ENCODE results near the gene ZNF565. TPM values are rescaled to one million over a fixed set of nuclear protein-coding genes. Genes with fewer than 3 reads are reported as not detected.

Gene ZNF565
- polyA plus RNA-seq, 1 donor (not counting 4 experiments of a cell fraction or from before 2014, with no cell fraction given) = 2.3 TPM

DNA sequence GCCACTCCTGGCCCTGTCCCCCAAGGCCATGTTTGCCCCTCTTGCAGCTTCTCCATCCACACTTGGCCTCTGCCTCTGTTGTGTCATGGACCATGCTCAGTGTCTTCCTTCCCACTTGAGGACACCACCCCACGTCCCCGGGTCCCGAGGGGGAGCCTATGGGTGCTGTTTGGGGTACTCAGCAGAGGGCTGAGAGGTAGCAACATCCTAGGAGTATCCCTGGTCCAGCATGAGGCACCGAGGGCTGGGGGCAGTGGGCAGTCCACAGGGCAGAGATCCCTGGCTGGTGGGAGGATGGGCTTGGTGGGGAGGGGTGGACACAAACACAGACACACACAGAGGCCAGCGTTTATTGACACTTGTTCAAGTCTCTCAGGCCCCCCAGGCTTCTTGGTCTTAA is 63.9 kb downstream of the ZNF565 start:
- Histone ChIP-seq H3K9me1 (ENCODE audit: control insufficient read depth, extremely low read depth, insufficient read depth, low read length) (peaks cover 2% of the 10 kb centered on the region), H3K79me2 (ENCODE audit: control insufficient read depth, insufficient read depth, low read length) (peaks cover 3% of the 10 kb centered on the region), H3K4me3 (ENCODE audit: control insufficient read depth in 2 of 3, extremely low read depth in 1 of 3, insufficient read depth in 2 of 3, low read depth in 1 of 3, low read length in 3 of 3) (no peak overlapping the region), H3K4me2 (ENCODE audit: control insufficient read depth, extremely low read depth, insufficient read depth, low read depth, low read length) (peak overlapping the region; percentile 25), H3K27me3 (ENCODE audit: control insufficient read depth, extremely low read depth, insufficient read depth, low read length) (no peaks in the 10 kb centered on the region), H3K9me3 (ENCODE audit: control insufficient read depth, low read depth, low read length) (no peaks in the 10 kb centered on the region), H3K27ac (ENCODE audit: control insufficient read depth, insufficient read depth, low read length) (peak overlapping the region; percentile 47), H3K4me1 (ENCODE audit: control insufficient read depth, extremely low read depth, insufficient read depth, low read length) (peaks cover 41% of the 10 kb centered on the region), H3K9ac (ENCODE audit: control insufficient read depth, extremely low read depth, insufficient read depth, low read length) (peak overlapping the region; percentile 20), H2AFZ (ENCODE audit: control insufficient read depth, low read length) (no peak overlapping the region), H4K20me1 (ENCODE audit: control insufficient read depth, extremely low read depth, insufficient read depth, low read length) (peaks cover 10% of the 10 kb centered on the region), H3K36me3 (ENCODE audit: control insufficient read depth in 2 of 2, extremely low read depth in 1 of 2, insufficient read depth in 2 of 2, low read length in 2 of 2) (peaks cover 26 to 45% of the 10 kb centered on the region in 2 experiments)
- TF ChIP-seq EZH2 (IDR thresholded peaks at IDR 0.05; ENCODE audit: low read length) = no peak
- TF ChIP-seq, protein P1, sequence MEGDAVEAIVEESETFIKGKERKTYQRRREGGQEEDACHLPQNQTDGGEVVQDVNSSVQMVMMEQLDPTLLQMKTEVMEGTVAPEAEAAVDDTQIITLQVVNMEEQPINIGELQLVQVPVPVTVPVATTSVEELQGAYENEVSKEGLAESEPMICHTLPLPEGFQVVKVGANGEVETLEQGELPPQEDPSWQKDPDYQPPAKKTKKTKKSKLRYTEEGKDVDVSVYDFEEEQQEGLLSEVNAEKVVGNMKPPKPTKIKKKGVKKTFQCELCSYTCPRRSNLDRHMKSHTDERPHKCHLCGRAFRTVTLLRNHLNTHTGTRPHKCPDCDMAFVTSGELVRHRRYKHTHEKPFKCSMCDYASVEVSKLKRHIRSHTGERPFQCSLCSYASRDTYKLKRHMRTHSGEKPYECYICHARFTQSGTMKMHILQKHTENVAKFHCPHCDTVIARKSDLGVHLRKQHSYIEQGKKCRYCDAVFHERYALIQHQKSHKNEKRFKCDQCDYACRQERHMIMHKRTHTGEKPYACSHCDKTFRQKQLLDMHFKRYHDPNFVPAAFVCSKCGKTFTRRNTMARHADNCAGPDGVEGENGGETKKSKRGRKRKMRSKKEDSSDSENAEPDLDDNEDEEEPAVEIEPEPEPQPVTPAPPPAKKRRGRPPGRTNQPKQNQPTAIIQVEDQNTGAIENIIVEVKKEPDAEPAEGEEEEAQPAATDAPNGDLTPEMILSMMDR (optimal IDR thresholded peaks at IDR 0.05 in 1 of 3, IDR thresholded peaks at IDR 0.05 in 1 of 3, conservative IDR thresholded peaks at IDR 0.05 in 1 of 3; ENCODE audit: extremely low read depth in 1 of 3, insufficient read depth in 2 of 3, low read length in 3 of 3) = no peak
- DNase-seq (ENCODE audit: low read depth, low spot score) (no peak), FAIRE-seq (no peak)
- dilution Hi-C loops (cut with MboI; ENCODE audit: extremely low pct_ligation_motif_present, low sequenced_read_pairs) = no loop called here

DNA sequence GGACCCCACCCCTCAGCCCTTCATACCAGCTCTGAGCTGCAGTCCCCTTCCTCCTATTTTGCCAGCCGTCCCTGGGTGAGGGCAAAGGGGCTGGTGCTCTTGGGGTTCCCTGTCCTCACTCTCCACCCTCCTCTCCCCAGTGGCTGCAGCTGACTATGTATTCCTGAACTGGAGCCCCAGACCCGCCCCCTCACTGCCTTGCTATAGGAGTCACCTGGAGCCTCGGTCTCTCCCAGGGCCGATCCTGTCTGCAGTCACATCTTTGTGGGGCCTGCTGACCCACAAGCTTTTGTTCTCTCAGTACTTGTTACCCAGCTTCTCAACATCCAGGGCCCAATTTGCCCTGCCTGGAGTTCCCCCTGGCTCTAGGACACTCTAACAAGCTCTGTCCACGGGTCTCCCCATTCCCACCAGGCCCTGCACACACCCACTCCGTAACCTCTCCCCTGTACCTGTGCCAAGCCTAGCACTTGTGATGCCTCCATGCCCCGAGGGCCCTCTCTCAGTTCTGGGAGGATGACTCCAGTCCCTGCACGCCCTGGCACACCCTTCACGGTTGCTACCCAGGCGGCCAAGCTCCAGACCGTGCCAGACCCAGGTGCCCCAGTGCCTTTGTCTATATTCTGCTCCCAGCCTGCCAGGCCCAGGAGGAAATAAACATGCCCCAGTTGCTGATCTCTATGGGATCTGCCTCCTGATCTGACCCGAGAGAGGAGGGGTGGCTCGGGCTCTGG is 64.6 kb downstream of the ZNF565 start:
- Histone ChIP-seq H3K4me3 (ENCODE audit: control insufficient read depth in 2 of 3, extremely low read depth in 1 of 3, insufficient read depth in 2 of 3, low read depth in 1 of 3, low read length in 3 of 3) (no peak overlapping the region), H3K9me3 (ENCODE audit: control insufficient read depth, low read depth, low read length) (no peaks in the 10 kb centered on the region), H4K20me1 (ENCODE audit: control insufficient read depth, extremely low read depth, insufficient read depth, low read length) (peaks cover 10% of the 10 kb centered on the region), H3K36me3 (ENCODE audit: control insufficient read depth in 2 of 2, extremely low read depth in 1 of 2, insufficient read depth in 2 of 2, low read length in 2 of 2) (peaks cover 29 to 46% of the 10 kb centered on the region in 2 experiments), H3K27me3 (ENCODE audit: control insufficient read depth, extremely low read depth, insufficient read depth, low read length) (no peaks in the 10 kb centered on the region), H3K9me1 (ENCODE audit: control insufficient read depth, extremely low read depth, insufficient read depth, low read length) (peaks cover 2% of the 10 kb centered on the region), H3K27ac (ENCODE audit: control insufficient read depth, insufficient read depth, low read length) (peak overlapping the region; percentile 47), H3K4me1 (ENCODE audit: control insufficient read depth, extremely low read depth, insufficient read depth, low read length) (peaks cover 41% of the 10 kb centered on the region), H3K79me2 (ENCODE audit: control insufficient read depth, insufficient read depth, low read length) (peaks cover 3% of the 10 kb centered on the region), H3K9ac (ENCODE audit: control insufficient read depth, extremely low read depth, insufficient read depth, low read length) (peak overlapping the region; percentile 20), H3K4me2 (ENCODE audit: control insufficient read depth, extremely low read depth, insufficient read depth, low read depth, low read length) (peak overlapping the region; percentile 17), H2AFZ (ENCODE audit: control insufficient read depth, low read length) (no peak overlapping the region)
- no peak for DNase-seq (ENCODE audit: low read depth, low spot score)
- TF ChIP-seq, protein P1 (optimal IDR thresholded peaks at IDR 0.05 in 1 of 3, IDR thresholded peaks at IDR 0.05 in 1 of 3, conservative IDR thresholded peaks at IDR 0.05 in 1 of 3; ENCODE audit: extremely low read depth in 1 of 3, insufficient read depth in 2 of 3, low read length in 3 of 3) = no peak
- no peak for TF ChIP-seq EZH2 (IDR thresholded peaks at IDR 0.05; ENCODE audit: low read length)
- dilution Hi-C loops (cut with MboI; ENCODE audit: extremely low pct_ligation_motif_present, low sequenced_read_pairs) = no loop called here
- peak; percentile 99 for FAIRE-seq

Data from keratinocyte (primary cell).